B cell (primary cell): ENCODE measurements around the gene OR8D1. TPM values are rescaled to one million over a fixed set of nuclear protein-coding genes. Genes with fewer than 3 reads are reported as not detected.

ENCODE experiments used
- ATAC-seq: fragments of 200-7000 bp; cut with Tn5 transposase; one replicate; pipeline ENCODE4 v1.10.0; 2021; ENCODE audit warnings: low read depth, mild to moderate bottlenecking, moderate number of reproducible peaks, moderate library complexity
- CTCF ChIA-PET: fragments of 350-600 bp; sonication (Branson Sonifier 250); formaldehyde crosslinking; loops from one replicate; lab custom pipeline; 2021; ENCODE audit warnings: antibody characterized with exemption, inconsistent platforms; lab: Charles Lee
- POLR2A ChIA-PET: fragments of 350-600 bp; sonication (Branson Sonifier 250); formaldehyde crosslinking; loops from one replicate; lab custom pipeline; 2021; ENCODE audit warnings: antibody characterized with exemption; lab: Charles Lee
- DNase-seq: peaks from one replicate; pipeline ENCODE4 v3.0.0; 2013
- H2AFZ ChIP-seq: 2 replicates; pipeline ENCODE4 v1.6.1; 2012; ENCODE audit warnings: mild to moderate bottlenecking, low read depth, low read length; ENCODE audit not compliant: insufficient read depth, poor library complexity, severe bottlenecking
- H3K27ac ChIP-seq, 2 donors: 1 replicate in 1 of 2; 2 replicates in 1 of 2; pipeline ENCODE4 v1.5.1; 2012 to 2013; ENCODE audit warnings: low read length in 2 of 2, mild to moderate bottlenecking in 2 of 2, moderate library complexity in 1 of 2
- H3K27me3 ChIP-seq, 4 experiments: fragments of 200-600 bp in 1 of 4; sonication (generic) in 1 of 4; replicated peaks in 1 of 4; 1 replicate in 2 of 4; 2 replicates in 2 of 4; pipeline versions ENCODE4 v1.6.1 to v1.7.0; 2013 to 2016; ENCODE audit warnings: low read length in 3 of 4, mild to moderate bottlenecking in 2 of 4, mixed read lengths in 1 of 4, moderate library complexity in 1 of 4; ENCODE audit not compliant: insufficient read depth in 4 of 4, control insufficient read depth in 3 of 4; ENCODE audit errors: control extremely low read depth in 1 of 4
- H3K36me3 ChIP-seq, 2 experiments: replicated peaks in 1 of 2; 1 replicate in 1 of 2; 2 replicates in 1 of 2; pipeline versions ENCODE4 v1.6.1 to v1.7.1; 2013; ENCODE audit warnings: low read length in 1 of 2; ENCODE audit not compliant: insufficient read depth in 2 of 2, control insufficient read depth in 1 of 2; ENCODE audit errors: control extremely low read depth in 1 of 2, extremely low read depth in 1 of 2
- H3K4me1 ChIP-seq, 2 donors: fragments of 200-600 bp in 1 of 2; sonication (generic) in 1 of 2; 1 replicate in 1 of 2; 2 replicates in 1 of 2; pipeline versions ENCODE4 v1.5.1 to v1.6.1; 2013 to 2017; ENCODE audit warnings: low read length in 2 of 2; ENCODE audit not compliant: control insufficient read depth in 2 of 2, insufficient read depth in 2 of 2
- H3K4me2 ChIP-seq: replicated peaks from 2 replicates; pipeline ENCODE3; 2012; ENCODE audit warnings: mild to moderate bottlenecking, low read depth, low read length; ENCODE audit not compliant: poor library complexity, severe bottlenecking
- H3K4me3 ChIP-seq, 5 experiments: fragments of 200-600 bp in 1 of 5; sonication (generic) in 1 of 5; 1 replicate in 3 of 5; 2 replicates in 2 of 5; pipeline versions ENCODE4 v1.5.1 to v1.7.0; 2011 to 2016; ENCODE audit warnings: low read length in 4 of 5, mild to moderate bottlenecking in 4 of 5, low read depth in 2 of 5, control low read depth in 1 of 5, moderate library complexity in 1 of 5; ENCODE audit not compliant: insufficient read depth in 1 of 5; ENCODE audit errors: control extremely low read depth in 1 of 5, extremely low read depth in 1 of 5
- H3K79me2 ChIP-seq: fragments of 200-600 bp; sonication (generic); one replicate; pipeline ENCODE4 v1.6.0; 2016; ENCODE audit warnings: low read length; ENCODE audit not compliant: control insufficient read depth, insufficient read depth
- H3K9ac ChIP-seq: fragments of 200-600 bp; sonication (generic); 2 replicates; pipeline ENCODE4 v1.6.1; 2017; ENCODE audit warnings: mild to moderate bottlenecking, low read length, moderate library complexity
- H3K9me3 ChIP-seq, 3 donors: one replicate each; pipeline versions ENCODE4 v1.6.1 to v1.7.1; 2013; ENCODE audit warnings: low read length in 2 of 3; ENCODE audit not compliant: control insufficient read depth in 2 of 3, insufficient read depth in 1 of 3; ENCODE audit errors: control extremely low read depth in 1 of 3
- H4K20me1 ChIP-seq: 2 replicates; pipeline ENCODE4 v1.6.0; 2012; ENCODE audit warnings: mild to moderate bottlenecking, low read length; ENCODE audit not compliant: insufficient read depth, control insufficient read depth, poor library complexity, severe bottlenecking
- H3K27ac Mint-ChIP-seq: one replicate; pipeline ENCODE4 v1.8.0; 2021; ENCODE audit warnings: mixed read lengths
- H3K27me3 Mint-ChIP-seq: one replicate; pipeline ENCODE4 v1.8.0; 2021; ENCODE audit warnings: mixed read lengths
- H3K4me1 Mint-ChIP-seq: one replicate; pipeline ENCODE4 v1.8.0; 2021; ENCODE audit warnings: mixed read lengths
- H3K4me3 Mint-ChIP-seq: one replicate; pipeline ENCODE4 v1.8.0; 2021; ENCODE audit warnings: mixed read lengths
- H3K9me3 Mint-ChIP-seq: one replicate; pipeline ENCODE4 v1.8.0; 2022; ENCODE audit warnings: mixed read lengths; ENCODE audit not compliant: insufficient read depth
- CTCF ChIP-seq: fragments of 200-600 bp; IDR thresholded peaks from one replicate; pipeline ENCODE4 v1.8.0; 2022; ENCODE audit warnings: antibody characterized with exemption, mild to moderate bottlenecking
- EZH2 ChIP-seq: IDR thresholded peaks from 2 replicates; pipeline ENCODE4 v1.6.1; 2012; ENCODE audit warnings: borderline replicate concordance, low read depth, mild to moderate bottlenecking, moderate library complexity, low read length; ENCODE audit not compliant: insufficient read depth, poor library complexity, severe bottlenecking
- WGBS: methylation state at CpG from one replicate; pipeline ENCODE4 v1.1.5; 2013; ENCODE audit warnings: missing lambda C conversion rate; ENCODE audit not compliant: insufficient coverage; 5-methylcytosine and 5-hydroxymethylcytosine counted together
- intact Hi-C: fragments of 100-400 bp; cut with micrococcal nuclease; formaldehyde crosslinking; loops from one replicate; pipeline ENCODE4 v1.10.0; 2022
- polyA plus RNA-seq: library from polyadenylated mRNA; depleted of rRNA; stranded (reverse); fragments of >200 nt; gene quantifications from 2 replicates; pipeline ENCODE4 v1.2.3, GENCODE V29; 2012
- total RNA-seq, 2 donors: library from RNA; stranded (reverse); fragments of 120-200 nt in 1 of 2; gene quantifications; 1 replicate in 1 of 2; 2 replicates in 1 of 2; pipeline versions ENCODE4 v1.2.3 to v1.2.4, GENCODE V29; 2013 to 2022

Gene OR8D1
- total and polyA plus RNA-seq, 2 donors (not counting 1 experiment from before 2014, with no cell fraction given), result 0.12 TPM; not detected in 1

GRCh38 chr11:124327775-124328174, 14.0 kb upstream of the OR8D1 start:
- TF ChIP-seq CTCF (no peak), EZH2 (no peak)
- ATAC-seq (no peak), DNase-seq (no peak)
- peak overlapping the region; percentile 11 for H2AFZ ChIP-seq
- Mint-ChIP-seq H3K4me3 (no peak overlapping the region), H3K27ac (peak overlapping the region; percentile 62), H3K9me3 (no peaks in the 10 kb centered on the region), H3K4me1 (peaks cover 49% of the 10 kb centered on the region), H3K27me3 (no peaks in the 10 kb centered on the region)
- H3K4me2 ChIP-seq, result no peak overlapping the region
- POLR2A ChIA-PET, result no interaction called here
- H4K20me1 ChIP-seq, result no peaks in the 10 kb centered on the region
- peaks cover 52 to 54% of the 10 kb centered on the region in 2 donors for H3K4me1 ChIP-seq
- no peaks in the 10 kb centered on the region for H3K36me3 ChIP-seq
- WGBS, result no CpG with 5 or more reads among the region's 1 CpG
- H3K9ac ChIP-seq, result no peak overlapping the region
- peak overlapping the region in 1 of 2 donors; percentile 28 for H3K27ac ChIP-seq
- H3K9me3 ChIP-seq, result no peaks in the 10 kb centered on the region
- H3K79me2 ChIP-seq, result no peaks in the 10 kb centered on the region
- H3K4me3 ChIP-seq, result no peak overlapping the region
- CTCF ChIA-PET, result interaction anchor here (0.7 to 1.1 kb wide), 2 partner anchors 74 to 256 kb away, joined by 3 read pairs; no protein-coding TSS in a partner anchor
- intact Hi-C loops, result no loop called here
- no peaks in the 10 kb centered on the region for H3K27me3 ChIP-seq

- POLR2A ChIA-PET, result no interaction called here
- peaks cover 20% of the 10 kb centered on the region for H3K4me1 Mint-ChIP-seq
- Histone ChIP-seq H3K27me3 (peaks cover 0 to 7% (median 0%) of the 10 kb centered on the region in 4 experiments), H3K4me1 (peaks cover 20 to 24% of the 10 kb centered on the region in 2 donors), H3K36me3 (no peaks in the 10 kb centered on the region), H3K9ac (no peak overlapping the region), H3K9me3 (peaks cover 0 to 1% (median 0%) of the 10 kb centered on the region in 3 donors), H2AFZ (no peak overlapping the region), H3K4me3 (no peak overlapping the region), H3K4me2 (no peak overlapping the region), H3K79me2 (no peaks in the 10 kb centered on the region), H3K27ac (no peak overlapping the region), H4K20me1 (no peaks in the 10 kb centered on the region)
- H3K9me3 Mint-ChIP-seq, result no peaks in the 10 kb centered on the region
- no peak for TF ChIP-seq CTCF
- no peak for TF ChIP-seq EZH2
- peaks cover 11% of the 10 kb centered on the region for H3K27me3 Mint-ChIP-seq
- DNase-seq (no peak), ATAC-seq (no peak)
- CTCF ChIA-PET, result no interaction called here
- intact Hi-C loops, result no loop called here
- no peak overlapping the region for H3K27ac Mint-ChIP-seq
- no CpG with 5 or more reads among the region's 1 CpG for WGBS
- no peak overlapping the region for H3K4me3 Mint-ChIP-seq
Measured at GRCh38 chr11:124322356-124322755, 8.6 kb upstream of the OR8D1 start.
